Measurements from ENCODE around the gene GPI. TPM values are rescaled to one million over a fixed set of nuclear protein-coding genes. Genes with fewer than 3 reads are reported as not detected.

Gene GPI
- total and polyA plus RNA-seq, 2 of the 8 experiments (the other 6 are each of a cell fraction or from before 2014, with no cell fraction given): 171 to 360 TPM

DNA sequence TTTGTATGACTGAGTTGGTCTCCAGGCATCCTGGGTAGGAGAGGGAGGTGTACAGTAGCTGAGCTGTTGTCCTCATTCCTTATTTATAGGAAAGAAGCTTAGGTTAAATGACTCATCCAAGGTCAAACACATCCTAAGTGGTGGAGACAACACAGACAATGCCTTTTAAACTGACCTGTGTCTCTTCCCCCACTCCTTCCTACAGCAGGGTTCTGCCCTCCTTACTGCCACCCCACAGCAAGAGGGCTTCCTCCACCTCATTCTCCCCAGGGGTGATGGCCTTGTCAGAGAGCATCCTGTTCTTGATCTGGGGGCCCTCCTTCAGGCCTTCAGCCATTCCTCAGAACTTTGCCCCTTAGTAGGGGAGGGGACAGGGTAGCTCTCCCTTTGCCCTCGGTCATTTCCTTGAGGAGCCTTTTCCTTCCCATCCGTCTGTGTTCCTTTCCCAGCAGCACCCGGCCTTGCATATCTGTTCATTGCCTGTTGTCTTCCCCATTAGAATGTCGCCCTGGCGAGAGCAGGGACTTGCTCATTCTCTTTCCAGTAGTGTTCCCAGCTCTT is 48.2 kb upstream of the GPI start:
- H4K91ac ChIP-seq (replicated peaks; ENCODE audit: insufficient read length, low read length): no peak overlapping the region
- H4K5ac ChIP-seq (ENCODE audit: insufficient read length, low read depth, low read length): no peak overlapping the region
- no peak overlapping the region for H2BK12ac ChIP-seq (ENCODE audit: low read depth, low read length)
- FAIRE-seq (no peak), DNase-seq (ENCODE audit: low read depth in 1 of 2, low spot score in 2 of 2) (no peak)
- peaks cover 0 to 2% of the 10 kb centered on the region in 2 experiments; a peak in 1 of 4 replicates for H3K79me2 ChIP-seq (ENCODE audit: control insufficient read depth in 1 of 2, insufficient read depth in 2 of 2, low read length in 2 of 2)
- no peaks in the 10 kb centered on the region for H3K23me2 ChIP-seq (ENCODE audit: low read depth, low read length)
- no peaks in the 10 kb centered on the region; a peak in 1 of 8 replicates for H3K36me3 ChIP-seq (ENCODE audit: control insufficient read depth in 2 of 4, insufficient read depth in 4 of 4, low read length in 3 of 4)
- H2BK15ac ChIP-seq (ENCODE audit: low read length): no peak overlapping the region
- no peak overlapping the region for H3K4me3 ChIP-seq (ENCODE audit: extremely low read depth in 1 of 4, insufficient read depth in 2 of 4, low read depth in 3 of 4, low read length in 4 of 4)
- ChIA-PET CTCF (ENCODE audit: partially characterized antibody) (interaction anchor here (1.5 to 1.7 kb wide), 2 partner anchors 29 to 96 kb away, joined by 3 to 9 read pairs; no protein-coding TSS in a partner anchor), POLR2A (ENCODE audit: partially characterized antibody) (interaction anchor here (1.0 to 1.7 kb wide), 2 partner anchors 12 to 63 kb away, joined by 3 to 4 read pairs; no protein-coding TSS in a partner anchor)
- H2BK120ac ChIP-seq (replicated peaks; ENCODE audit: low read depth, low read length): no peak overlapping the region
- no peak overlapping the region for H3K23ac ChIP-seq (ENCODE audit: insufficient read length)
- H3K4me2 ChIP-seq (ENCODE audit: insufficient read depth in 1 of 2, low read depth in 2 of 2, low read length in 2 of 2): no peak overlapping the region
- H2AK5ac ChIP-seq (ENCODE audit: low read depth, low read length): no peak overlapping the region
- H3K4ac ChIP-seq (replicated peaks; ENCODE audit: insufficient read length, low read depth, low read length): no peak overlapping the region
- no peaks in the 10 kb centered on the region for H3K9me3 ChIP-seq (ENCODE audit: insufficient read depth in 2 of 2, low read depth in 1 of 2, low read length in 1 of 2)
- peaks cover 0 to 5% (median 0%) of the 10 kb centered on the region in 4 experiments; a peak in 1 of 7 replicates for H3K4me1 ChIP-seq (replicated peaks in 1 of 4; ENCODE audit: control insufficient read depth in 3 of 4, insufficient read depth in 4 of 4, low read length in 3 of 4)
- no peak overlapping the region for H3K56ac ChIP-seq (replicated peaks; ENCODE audit: insufficient read length, low read depth, low read length)
- WGBS, 2 experiments (ENCODE audit: extremely low coverage in 1 of 2, insufficient coverage in 1 of 2, insufficient read length in 1 of 2, insufficient replicate concordance in 2 of 2, low coverage in 1 of 2, low lambda C conversion rate in 2 of 2, missing lambda C conversion rate in 1 of 2): 96% methylated on average over 5 of the region's 5 CpGs; no CpG with 5 or more reads in 1 of the 2 experiments
- H3K79me1 ChIP-seq (ENCODE audit: low read depth, low read length): peaks cover 2% of the 10 kb centered on the region; the same call in 1 of the 2 replicates
- H2BK20ac ChIP-seq (ENCODE audit: low read length): no peak overlapping the region
- peaks cover 0 to 2% of the 10 kb centered on the region in 2 experiments for H4K20me1 ChIP-seq (replicated peaks in 1 of 2; ENCODE audit: control insufficient read depth in 1 of 2, insufficient read depth in 2 of 2, low read length in 2 of 2)
- no peak overlapping the region for H2BK5ac ChIP-seq (ENCODE audit: low read depth, low read length)
- peaks cover 0 to 2% (median 0%) of the 10 kb centered on the region in 4 experiments; a peak in 1 of 7 replicates for H3K27me3 ChIP-seq (replicated peaks in 1 of 4; ENCODE audit: control insufficient read depth in 3 of 4, extremely low read depth in 1 of 4, insufficient read depth in 3 of 4, low read length in 3 of 4)
- no peak overlapping the region for H2AFZ ChIP-seq (ENCODE audit: low read length)
- no peak overlapping the region for H3K14ac ChIP-seq (ENCODE audit: insufficient read length)
- H3K9ac ChIP-seq (replicated peaks in 1 of 4; ENCODE audit: extremely low read depth in 1 of 4, low read depth in 3 of 4, low read length in 3 of 4): no peak overlapping the region
- H3K18ac ChIP-seq (ENCODE audit: extremely low read depth, low read length): no peak overlapping the region
- H4K8ac ChIP-seq (ENCODE audit: extremely low read depth, insufficient read depth, low read length): no peak overlapping the region
- no peak overlapping the region for H3K27ac ChIP-seq (ENCODE audit: low read depth, low read length)
- TF ChIP-seq CEBPB (IDR thresholded peaks at IDR 0.05; ENCODE audit: low read depth, low read length): no peak
- no peak for TF ChIP-seq SP1 (IDR thresholded peaks at IDR 0.05; ENCODE audit: low read depth, low read length)
- no peak for TF ChIP-seq CBX5 (IDR thresholded peaks at IDR 0.05; ENCODE audit: low read depth, low read length)
- TF ChIP-seq POLR2A (IDR thresholded peaks at IDR 0.05; ENCODE audit: control extremely low read depth in 1 of 2, low read depth in 2 of 2, low read length in 2 of 2): no peak
- no peak for TF ChIP-seq TAF1 (IDR thresholded peaks at IDR 0.05; ENCODE audit: low read depth, low read length)
- TF ChIP-seq JUND (IDR thresholded peaks at IDR 0.05; ENCODE audit: low read length): no peak
- no peak for TF ChIP-seq HDAC2 (IDR thresholded peaks at IDR 0.05; ENCODE audit: borderline replicate concordance in 1 of 2, low read depth in 2 of 2, low read length in 2 of 2)
- TF ChIP-seq RNF2 (IDR thresholded peaks at IDR 0.05; ENCODE audit: borderline replicate concordance, low read depth, low read length, missing control alignments, poor library complexity, severe bottlenecking): no peak
- no peak for TF ChIP-seq TAF7 (optimal IDR thresholded peaks at IDR 0.05; ENCODE audit: borderline replicate concordance, low read depth, low read length)
